NCI-H2029 treated with DMSO at 0.1 percent for 48 hours (cell line): ENCODE measurements around the gene SNRPE.
"Not testable (repeated sequence)": the region's sequence is repeated elsewhere in the genome, so short reads cannot be mapped to it uniquely, and the experiment has no call there.

ENCODE experiments used
- DNase-seq: peaks from one replicate; lab custom pipeline; 2025; lab: John Stamatoyannopoulos, UW

The SNRPE gene

DNA sequence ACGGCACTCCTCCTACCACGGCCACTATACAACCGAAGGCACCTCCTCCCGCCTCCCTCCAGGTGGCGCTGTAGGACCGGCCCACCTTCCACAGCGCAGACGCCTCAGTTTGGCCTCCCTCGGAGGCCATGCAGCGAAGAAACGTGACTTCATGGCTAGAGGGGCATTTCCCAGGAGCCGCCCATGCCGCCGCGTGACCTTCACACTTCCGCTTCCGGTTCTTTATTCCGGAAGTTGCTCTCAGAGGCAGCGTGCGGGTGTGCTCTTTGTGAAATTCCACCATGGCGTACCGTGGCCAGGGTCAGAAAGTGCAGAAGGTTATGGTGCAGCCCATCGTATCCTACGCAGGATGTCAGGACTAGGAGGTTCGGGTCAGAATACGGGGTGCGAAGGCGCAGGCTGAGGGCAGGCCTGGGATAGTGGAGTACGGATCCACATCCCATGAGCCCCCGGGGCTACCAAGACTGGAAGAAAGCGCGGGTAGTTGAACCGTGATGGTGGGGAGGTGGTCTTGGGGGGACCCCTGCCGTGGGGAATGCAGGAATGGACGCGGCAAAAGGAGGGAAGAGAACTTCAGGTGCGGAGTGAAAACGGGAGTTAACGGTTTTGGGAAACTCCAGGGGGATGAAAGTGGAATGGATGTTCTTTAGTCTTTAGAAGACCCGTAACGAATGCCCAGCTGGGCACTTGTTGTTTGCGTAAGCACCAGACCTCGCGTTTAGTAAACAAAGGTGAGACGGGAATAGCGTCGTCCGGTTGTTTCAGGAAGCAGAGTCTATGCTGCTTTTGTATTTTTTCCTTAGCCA lies at the start of gene SNRPE:
Gene SNRPE (plus strand): TSS at position 221 of the 806 bp plus-strand sequence. CDS start 61 bp downstream, at position 282.
- peak; percentile 87 for DNase-seq

DNA sequence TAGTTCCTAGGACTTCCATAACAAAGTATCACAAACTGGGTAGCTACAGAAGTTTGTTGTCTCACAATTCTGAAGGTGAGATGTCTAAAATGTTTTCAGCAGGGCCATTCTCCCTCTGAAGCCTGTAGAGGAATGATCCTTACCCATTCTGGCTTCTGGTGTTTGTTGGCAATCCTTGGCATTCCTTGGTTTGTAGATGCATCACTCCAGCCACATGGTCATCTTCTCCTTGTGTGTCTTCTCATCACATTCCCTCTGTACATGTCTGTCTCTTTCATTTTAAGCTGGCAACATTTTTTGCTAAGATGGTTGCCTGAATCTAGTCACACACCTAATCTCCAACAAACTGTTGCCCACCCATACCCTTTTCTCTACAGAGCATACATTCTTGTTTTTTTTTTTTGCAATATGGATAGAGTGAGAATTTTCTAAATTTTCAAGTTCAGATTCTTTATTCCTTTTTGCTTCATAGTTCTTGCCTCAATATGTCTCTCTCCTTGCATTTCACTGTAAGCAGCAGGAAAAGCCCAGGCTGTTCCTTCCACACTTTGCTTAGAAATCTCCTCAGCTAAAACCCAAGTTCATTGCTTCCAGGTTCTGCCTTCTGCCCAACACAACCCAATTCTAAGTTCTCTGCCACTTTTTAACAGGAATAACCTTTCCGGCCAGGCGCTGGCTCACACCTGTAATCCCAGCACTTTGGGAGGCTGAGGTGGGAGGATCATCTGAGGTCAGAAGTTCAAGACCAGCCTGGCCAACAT lies 47.6 kb upstream of the SNRPE start:
- DNase-seq = no peak

DNA sequence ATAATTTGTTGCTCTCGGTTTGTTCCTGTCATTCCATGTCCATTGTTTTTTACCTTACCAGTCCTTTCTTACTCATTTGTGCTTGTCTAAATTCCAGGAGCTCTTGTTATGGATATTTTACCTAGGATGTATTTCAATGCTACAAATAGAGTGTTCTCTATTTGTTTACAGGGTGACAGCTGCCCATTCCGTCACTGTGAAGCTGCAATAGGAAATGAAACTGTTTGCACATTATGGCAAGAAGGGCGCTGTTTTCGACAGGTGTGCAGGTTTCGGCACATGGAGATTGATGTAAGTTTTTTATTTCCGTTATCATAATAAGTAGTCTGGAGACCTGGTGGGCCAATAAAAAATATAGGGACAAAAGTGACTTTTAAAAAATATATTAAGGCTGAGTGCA lies 43.0 kb upstream of the SNRPE start:
- DNase-seq = no peak

DNA sequence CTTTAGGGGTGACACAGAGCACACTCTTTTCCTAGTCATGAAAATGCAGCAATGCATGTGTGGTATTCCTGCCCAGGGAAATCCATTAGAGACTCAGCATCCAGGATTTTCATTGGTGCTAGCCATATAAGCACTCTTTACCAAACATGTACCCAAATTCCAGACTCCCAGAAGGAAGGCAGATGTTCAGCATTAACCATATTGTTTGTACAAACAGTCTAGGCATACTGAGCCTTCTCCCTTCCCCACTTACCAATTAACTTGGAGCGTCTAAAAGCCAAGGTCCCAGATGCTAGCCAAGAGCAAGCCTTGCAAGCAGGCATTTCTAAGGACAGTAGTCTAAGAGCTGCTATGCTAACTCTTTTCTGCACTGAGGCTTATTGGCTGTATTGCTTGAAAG lies 38.1 kb upstream of the SNRPE start:
- no peak for DNase-seq

DNA sequence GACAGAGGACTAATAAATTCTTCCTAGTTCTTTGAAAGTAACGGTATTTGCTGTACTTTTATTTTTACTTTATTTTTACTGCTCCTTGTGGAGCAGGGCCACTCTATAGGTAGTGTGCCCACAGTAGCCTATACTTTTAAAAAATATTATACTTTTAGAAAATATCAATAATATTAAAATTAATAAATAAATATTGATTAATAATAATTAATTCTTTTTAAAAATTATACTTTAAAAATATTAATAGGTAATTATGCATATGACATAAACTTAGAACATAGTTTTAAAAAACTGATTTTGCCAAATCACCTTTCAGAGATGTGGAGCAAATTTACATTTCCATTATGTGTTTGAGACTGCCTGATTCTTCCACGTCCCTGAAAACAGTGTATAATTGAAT lies 35.2 kb upstream of the SNRPE start:
- DNase-seq = no peak

DNA sequence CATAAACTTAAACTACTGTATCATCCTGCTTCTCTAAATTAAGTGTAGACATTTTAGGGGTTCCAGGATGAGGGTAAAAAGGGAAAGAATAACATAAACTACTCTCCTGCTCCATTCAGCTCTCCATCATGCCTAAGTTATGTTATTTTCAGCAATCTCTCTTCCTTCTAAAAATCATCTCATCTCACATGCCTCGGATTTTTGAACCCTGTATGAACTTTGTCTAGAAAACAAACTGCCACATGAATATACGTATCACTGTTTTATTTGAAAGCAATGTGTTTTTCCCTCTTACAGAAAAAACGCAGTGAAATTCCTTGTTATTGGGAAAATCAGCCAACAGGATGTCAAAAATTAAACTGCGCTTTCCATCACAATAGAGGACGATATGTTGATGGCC lies 33.4 kb upstream of the SNRPE start:
- no peak for DNase-seq

DNA sequence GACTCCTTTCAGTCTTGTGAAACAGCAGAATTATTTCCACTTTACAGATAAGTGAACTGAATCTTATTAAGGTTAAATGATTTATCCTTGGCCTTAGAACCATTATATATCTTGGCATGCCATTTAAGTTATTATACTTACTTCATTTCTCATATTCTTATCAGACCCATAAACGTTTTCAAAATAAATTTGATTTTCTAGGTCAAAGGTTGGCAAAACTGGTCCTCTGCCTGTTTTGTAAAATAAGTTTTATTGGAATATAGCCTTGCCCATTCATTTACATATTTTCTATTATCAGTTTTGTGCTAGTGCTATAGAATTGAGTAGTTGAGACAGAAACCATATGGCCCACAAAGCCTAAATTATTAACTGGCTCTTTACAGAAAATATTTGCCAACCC lies 32.9 kb upstream of the SNRPE start:
- no peak for DNase-seq

DNA sequence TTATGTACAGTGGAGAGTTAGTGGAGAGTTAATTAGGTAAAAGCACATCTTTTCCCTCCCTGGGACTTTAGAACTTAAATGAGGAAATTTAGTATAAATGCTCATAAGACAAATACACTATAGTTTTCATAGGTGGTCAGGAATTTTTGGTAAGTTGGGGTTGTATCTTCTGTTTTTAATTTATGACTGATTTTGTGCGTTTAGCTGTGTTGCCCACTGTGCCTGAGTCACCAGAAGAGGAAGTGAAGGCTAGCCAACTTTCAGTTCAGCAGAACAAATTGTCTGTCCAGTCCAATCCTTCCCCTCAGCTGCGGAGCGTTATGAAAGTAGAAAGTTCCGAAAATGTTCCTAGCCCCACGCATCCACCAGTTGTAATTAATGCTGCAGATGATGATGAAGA lies 32.2 kb upstream of the SNRPE start:
- not testable (repeated sequence) for DNase-seq

DNA sequence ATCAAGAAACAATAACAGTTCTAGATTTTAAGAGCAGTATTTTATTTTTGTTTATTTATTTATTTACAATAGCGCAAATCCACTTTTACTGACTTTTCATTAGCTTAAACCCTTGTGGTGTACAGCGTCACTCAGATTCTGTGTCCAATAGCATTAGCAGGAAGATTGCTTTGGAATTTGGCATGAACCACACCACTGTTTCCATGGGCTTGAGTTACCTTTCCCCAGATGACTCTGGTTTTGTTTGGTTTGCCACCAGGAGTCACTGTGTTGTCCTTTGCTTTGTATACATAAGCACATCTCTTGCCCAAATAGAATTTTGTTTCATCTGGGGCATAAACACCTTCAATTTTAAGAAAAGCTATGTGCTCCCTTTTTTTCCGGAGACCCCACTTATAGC lies 25.9 kb upstream of the SNRPE start:
- DNase-seq = no peak

DNA sequence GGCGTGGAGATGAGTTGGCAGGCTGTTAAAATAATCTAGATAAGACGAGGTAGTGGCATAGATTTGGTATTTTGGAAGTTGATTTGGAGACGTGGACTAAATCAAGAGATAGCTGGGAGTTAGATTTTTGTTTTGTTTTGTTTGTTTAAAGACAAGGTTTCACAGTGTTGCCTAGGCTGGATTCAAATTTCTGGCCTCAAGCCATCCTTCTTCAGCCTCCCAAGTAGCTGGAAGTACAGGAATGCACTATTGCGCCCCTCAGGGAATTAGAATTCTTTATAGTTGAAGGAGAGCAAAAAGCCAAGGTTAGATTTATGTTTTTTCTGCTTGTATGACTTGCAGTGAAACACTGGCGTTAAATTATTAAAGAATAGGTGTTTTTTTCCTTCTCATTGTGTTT lies 22.3 kb upstream of the SNRPE start:
- DNase-seq = no peak

DNA sequence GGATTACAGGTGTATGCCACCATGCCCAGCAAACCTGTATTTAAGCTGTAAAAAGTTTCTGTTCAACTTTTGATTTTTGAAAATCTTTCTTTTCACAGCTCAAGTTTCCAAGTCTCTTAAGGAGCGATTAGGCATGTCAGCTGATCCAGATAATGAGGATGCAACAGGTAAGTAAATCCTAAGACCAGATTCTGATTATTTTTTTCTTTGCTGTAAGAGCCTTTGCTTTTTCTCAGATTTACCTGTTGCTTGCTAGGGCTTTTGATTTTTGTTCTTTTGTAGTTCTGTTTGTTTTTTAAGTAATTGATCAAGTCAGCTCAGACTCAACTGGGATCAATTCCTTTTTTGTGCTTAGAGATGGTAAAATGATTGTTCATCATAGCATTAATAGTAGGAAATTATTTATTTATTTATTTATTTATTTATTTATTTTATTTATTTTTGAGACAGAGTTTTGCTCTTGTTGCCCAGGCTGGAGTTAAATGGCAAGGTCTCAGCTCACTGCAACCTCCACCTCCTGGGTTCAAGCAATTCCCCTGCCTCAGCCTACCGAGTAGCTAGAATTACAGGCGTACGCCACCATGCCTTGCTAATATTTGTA lies 21.1 kb upstream of the SNRPE start:
- DNase-seq = no peak

DNA sequence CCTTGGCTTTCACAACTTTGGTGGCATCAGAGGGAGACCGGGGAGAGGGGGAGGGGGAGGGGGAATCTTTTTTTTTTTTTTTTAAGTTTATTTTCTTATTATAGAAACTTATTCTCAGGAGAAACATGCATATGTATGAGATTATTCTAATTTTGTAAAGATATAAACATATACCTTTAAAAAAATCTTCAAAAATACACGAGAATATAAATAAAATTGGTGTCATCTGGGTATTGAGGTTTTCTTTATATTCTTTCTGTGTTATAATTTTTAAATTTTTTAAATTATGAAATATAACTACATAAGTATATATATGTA lies 18.9 kb upstream of the SNRPE start:
- DNase-seq = no peak

DNA sequence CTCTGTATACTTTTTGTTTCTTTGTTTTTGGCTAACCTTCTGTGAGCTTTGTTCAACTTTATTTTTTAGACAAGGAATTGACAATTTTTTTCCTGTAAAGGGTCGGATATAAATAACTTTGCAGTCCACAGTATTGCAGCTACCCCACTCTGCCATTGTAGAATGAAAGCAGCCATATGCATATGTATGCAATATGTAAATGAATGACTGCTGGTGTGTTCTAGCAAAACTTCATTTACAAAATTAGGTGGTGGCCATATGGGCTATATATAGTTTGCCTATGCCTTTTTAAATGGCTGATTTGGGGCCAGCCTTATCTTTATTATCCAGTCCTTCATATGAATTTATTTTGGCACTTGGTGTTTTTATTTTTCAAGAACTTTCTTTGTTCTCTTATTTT lies 18.0 kb upstream of the SNRPE start:
- DNase-seq = no peak

DNA sequence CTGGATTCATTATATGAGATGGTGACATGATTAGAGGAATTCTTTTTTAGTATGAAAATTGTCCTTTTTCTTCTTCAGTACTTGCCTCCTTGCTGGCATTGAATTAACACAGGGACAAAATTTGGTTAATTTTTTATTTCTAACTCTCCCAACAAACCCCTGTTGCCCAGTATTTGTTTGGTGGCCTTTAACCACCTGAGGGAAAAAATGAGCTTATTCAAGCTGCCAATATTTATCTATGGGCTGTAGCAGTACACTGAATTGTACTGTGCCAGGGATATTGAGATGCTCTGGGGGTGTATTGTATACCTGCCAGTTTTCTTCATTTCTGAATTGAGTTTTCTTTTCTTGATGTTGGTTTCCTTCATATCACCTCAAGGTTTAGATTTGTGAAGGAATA lies 8.3 kb upstream of the SNRPE start:
- DNase-seq = not testable (repeated sequence)

DNA sequence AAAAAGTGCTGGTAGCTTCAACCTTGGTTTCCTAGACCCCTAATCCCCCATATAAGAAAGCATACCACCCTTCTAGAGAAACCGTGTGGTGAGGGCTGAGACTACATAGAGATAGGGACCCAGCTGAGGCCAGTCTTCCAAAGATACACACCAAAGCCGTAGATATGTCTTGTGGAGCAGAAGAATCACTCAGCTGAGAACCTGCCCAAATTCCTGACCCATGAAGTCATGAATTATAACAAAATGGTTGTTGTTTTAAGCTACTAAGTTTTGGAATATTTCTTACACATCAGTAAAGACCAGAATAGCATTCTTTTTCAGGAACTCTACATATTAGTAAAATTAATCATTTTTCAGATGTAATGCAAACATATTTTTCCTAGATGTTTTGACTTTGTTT lies 3.3 kb upstream of the SNRPE start:
- DNase-seq = no peak

DNA sequence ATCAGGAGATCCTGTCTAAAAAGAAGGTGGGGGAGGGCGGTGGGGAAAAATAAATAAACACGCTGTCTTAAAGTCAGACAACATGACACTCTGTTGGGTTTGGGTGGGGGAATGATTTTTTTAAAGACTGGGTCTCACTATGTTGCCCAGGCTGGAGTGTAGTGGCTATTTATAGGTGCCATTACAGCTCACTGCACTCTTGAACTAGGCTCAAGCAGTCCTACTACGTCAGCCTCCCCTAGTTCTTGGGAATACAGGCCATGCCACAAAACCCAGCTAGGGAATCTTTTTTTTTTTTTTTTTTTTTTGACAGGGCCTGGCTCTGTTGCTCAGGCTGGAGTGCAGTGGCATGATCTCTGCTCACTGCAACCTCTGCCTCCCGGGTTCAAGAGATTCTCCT lies 2.4 kb upstream of the SNRPE start:
- DNase-seq = no peak

DNA sequence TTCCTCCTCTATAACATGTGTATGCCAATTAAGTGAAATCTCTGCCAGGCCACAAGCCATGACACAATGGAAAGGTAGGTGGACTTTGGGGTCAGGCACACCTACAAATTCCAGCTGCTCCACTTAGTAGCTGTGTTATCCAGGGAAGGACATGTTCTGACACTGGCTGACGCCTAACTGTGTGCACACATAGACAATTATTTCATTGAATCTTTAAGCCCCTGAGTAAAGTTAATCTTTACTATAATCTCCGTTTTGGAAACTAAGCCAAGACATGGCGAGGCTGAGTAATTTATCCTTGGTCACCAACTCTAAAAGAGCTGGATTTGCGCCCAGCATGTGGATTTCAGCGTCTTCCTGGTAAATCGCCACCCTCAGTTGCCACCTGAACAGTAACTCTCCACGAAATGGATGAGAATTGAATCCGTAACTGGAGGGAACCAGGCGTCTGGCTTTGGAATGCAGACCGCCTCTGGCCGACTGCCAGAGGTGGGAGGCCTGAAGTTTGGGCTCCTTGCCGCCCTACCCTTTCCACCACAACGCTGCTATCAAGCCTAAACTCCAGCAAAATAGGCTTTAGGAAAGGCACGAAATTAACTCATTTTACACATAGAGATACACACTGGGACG lies 888 bp upstream of the SNRPE start:
- DNase-seq = no peak

DNA sequence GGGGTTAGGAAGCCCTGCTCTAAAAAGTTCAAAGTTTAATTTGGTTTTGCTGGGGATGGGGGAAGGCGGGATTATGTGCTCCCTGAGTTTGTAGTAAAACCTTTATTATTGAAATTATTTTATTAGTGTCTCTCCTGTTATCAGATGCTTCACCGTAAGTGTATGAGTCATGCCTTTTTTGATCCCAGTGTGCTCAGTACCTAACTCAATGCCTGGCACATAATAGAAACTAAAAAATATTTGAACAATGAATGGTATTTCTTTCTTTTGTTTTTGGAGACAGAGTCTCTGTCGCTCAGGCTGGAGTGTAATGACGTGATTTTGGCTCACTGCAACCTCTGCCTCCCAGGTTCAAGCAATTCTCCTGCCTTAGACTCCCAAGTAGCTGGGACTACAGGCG lies 6.4 kb downstream of the SNRPE start:
- no peak for DNase-seq

DNA sequence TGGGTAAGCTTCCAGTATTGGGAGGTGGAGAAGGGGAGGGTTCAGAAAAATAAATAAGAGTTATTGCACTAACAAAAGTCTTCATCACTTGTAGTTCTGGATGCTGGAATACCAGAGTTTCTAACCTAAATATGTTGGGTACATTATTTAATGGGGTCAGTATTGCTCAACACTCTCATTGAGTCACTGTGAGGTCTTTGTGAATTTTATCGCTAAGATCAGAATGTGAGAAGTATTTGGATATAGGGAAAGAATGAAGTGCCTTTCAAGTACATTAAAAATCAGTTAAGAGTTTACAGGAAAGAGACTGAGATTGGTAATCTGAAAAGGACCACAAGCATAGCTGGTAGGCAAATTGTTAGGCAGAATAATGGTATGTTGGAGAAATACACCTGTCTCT lies 8.8 kb downstream of the SNRPE start:
- DNase-seq = no peak

DNA sequence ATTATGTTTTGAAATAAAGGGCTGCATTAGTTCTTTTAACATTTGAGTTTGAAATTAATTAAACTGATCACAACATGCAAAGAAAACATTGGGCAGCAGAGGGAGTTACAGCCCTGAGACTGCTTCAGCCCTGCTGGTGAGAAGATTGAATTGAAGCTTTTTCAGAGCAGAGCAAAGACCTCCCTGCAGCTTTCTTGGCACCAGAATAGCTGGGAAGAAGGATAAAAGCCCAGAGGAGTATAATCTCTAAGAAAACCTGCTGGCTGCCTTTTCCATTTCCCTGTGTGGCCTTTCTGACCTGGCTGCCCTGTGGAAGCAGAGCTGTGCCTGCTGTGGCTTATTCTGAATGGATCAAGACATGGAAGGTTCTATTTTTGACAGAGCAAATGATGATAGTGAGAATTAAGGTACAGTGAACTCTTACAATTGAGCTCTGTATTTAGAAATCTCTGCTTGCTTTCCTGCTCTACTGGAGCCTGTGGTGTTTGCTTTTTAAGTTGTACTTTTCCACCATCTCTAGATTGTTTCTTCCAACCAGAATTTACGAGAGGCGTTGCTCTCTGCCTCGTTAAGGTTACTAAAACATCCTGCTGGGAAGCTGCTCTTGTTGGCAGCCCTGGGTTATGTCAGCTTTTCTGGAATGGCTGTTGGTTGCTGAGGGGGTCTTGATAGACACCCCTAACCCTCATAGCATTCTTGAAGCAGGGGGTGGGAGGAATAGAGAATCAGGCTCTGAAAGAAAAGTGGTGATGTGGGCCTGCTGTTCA lies 9.9 kb downstream of the SNRPE start:
- DNase-seq = peak; percentile 3

DNA sequence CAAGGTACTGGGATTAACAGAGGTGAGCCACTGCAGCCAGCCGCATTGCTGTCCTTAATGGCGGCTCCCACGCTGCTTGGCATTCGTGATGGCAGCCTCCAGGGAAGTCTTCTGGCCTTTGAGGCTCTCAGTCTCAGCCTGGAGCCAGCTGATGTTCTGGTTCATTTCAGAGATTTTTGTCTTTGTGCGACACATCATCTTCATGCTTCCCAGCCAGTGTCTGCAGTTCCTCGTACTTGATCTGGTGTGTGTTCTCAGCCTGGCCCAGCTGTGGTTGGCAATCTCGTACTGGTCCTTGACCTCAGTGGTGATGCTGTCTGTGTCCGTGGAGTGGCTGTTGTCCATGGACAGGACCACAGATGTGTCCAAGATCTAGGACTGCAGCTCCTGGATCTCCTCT lies 11.7 kb downstream of the SNRPE start:
- DNase-seq = no peak

DNA sequence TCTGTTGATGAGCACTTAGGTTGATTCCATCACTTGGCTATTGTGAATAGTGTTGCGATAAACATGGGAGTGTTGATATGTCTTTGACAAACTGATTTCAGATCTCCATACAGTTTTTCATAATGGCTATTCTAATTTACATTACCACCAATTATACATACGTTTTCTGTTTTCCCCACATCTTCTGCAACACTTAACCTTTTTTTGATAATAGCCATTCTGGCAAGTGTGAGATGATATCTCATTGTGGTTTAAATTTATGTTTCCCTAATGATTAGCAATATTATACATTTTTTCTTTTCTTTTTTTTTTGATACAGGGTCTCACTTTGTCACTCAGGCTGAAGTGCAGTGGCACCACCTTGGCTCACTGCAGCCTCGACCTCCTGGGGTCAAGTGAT lies 17.0 kb downstream of the SNRPE start:
- no peak for DNase-seq
